A549 (cell line): Measurements from ENCODE around the gene RABL3. TPM values are rescaled to one million over a fixed set of nuclear protein-coding genes. Genes with fewer than 3 reads are reported as not detected.

Experiments used
- ATAC-seq, 2 experiments: fragments of 200-7000 bp in 1 of 2; fragments of >200 bp in 1 of 2; cut with Nextera tagmentation in 1 of 2; cut with Tn5 transposase in 1 of 2; 3 replicates each; pipeline versions ENCODE4 v1.8.0 to v1.9.1; 2018 to 2020; ENCODE audit warnings: mild to moderate bottlenecking in 1 of 2, moderate library complexity in 1 of 2
- CTCF ChIA-PET: fragments of 300-600 bp; sonication (Branson Sonifier 250); formaldehyde crosslinking; extraction: SDS; loops from one replicate; lab custom pipeline; 2021; ENCODE audit warnings: antibody characterized with exemption, inconsistent platforms; lab: Yijun Ruan, JAX
- POLR2A ChIA-PET: fragments of 350-600 bp; formaldehyde crosslinking; extraction: SDS; loops from one replicate; lab custom pipeline; 2021; ENCODE audit warnings: antibody characterized with exemption, inconsistent platforms; lab: Yijun Ruan, JAX
- DNase-seq, 2 experiments: peaks; one replicate each; pipeline versions ENCODE4 v3.0.0 to v3.0.0-alpha.2; 2011 to 2016; ENCODE audit warnings: low read depth in 1 of 2, low spot score in 1 of 2
- FAIRE-seq: peaks from 2 replicates; lab custom pipeline; 2011; peaks lifted over from hg19 to GRCh38; lab: Jason Lieb, UNC
- H3K27ac ChIP-seq, 2 experiments: fragments of >200 bp; sonication (Bioruptor Twin); formaldehyde crosslinking; 3 replicates each; pipeline ENCODE4 v1.5.1; 2016 to 2017
- H3K4me1 ChIP-seq: fragments of >200 bp; sonication (Bioruptor Twin); formaldehyde crosslinking; 3 replicates; pipeline ENCODE4 v1.6.1; 2016
- H3K4me2 ChIP-seq: fragments of >200 bp; sonication (Bioruptor Twin); formaldehyde crosslinking; 3 replicates; pipeline ENCODE4 v1.6.1; 2016
- H3K4me3 ChIP-seq: fragments of >200 bp; sonication (Bioruptor Twin); formaldehyde crosslinking; 3 replicates; pipeline ENCODE4 v1.5.1; 2016
- H3K9me3 ChIP-seq: fragments of >200 bp; sonication (Bioruptor Twin); formaldehyde crosslinking; 3 replicates; pipeline ENCODE4 v1.6.1; 2016
- CBX8 ChIP-seq: fragments of 200-600 bp; sonication (generic); IDR thresholded peaks from 2 replicates; pipeline ENCODE4 v1.6.1; 2016
- CHD2 ChIP-seq: fragments of 150-350 bp; IDR thresholded peaks from 2 replicates; pipeline ENCODE4 v1.6.1; 2014; ENCODE audit warnings: low read length; ENCODE audit not compliant: partially characterized antibody
- EHMT2 ChIP-seq: fragments of 200-600 bp; sonication (generic); IDR thresholded peaks from 2 replicates; pipeline ENCODE4 v1.6.1; 2016; ENCODE audit warnings: antibody characterized with exemption, low read depth, mild to moderate bottlenecking, moderate library complexity
- HEYL ChIP-seq: fragments of 250-450 bp; sonication (Bioruptor Pico); IDR thresholded peaks from 2 replicates; pipeline ENCODE4 v1.8.0; 2021; ENCODE audit warnings: mild to moderate bottlenecking, moderate library complexity
- HMGXB4 ChIP-seq: fragments of 250-450 bp; sonication (Bioruptor Pico); IDR thresholded peaks from 2 replicates; pipeline ENCODE4 v1.5.0; 2021; ENCODE audit warnings: mild to moderate bottlenecking, moderate library complexity, borderline replicate concordance
- KDM1A ChIP-seq: fragments of 200-600 bp; sonication (generic); IDR thresholded peaks from 2 replicates; pipeline ENCODE4 v1.6.1; 2016; ENCODE audit warnings: low read depth, mild to moderate bottlenecking
- MAX ChIP-seq: IDR thresholded peaks from 2 replicates; pipeline ENCODE4 v1.6.1; 2012
- MAZ ChIP-seq: fragments of 150-350 bp; IDR thresholded peaks from 2 replicates; pipeline ENCODE4 v1.6.1; 2014; ENCODE audit warnings: antibody characterized with exemption, low read depth, low read length, borderline replicate concordance
- MYC ChIP-seq: IDR thresholded peaks from 2 replicates; pipeline ENCODE4 v1.6.1; 2012; ENCODE audit warnings: mild to moderate bottlenecking, inconsistent platforms, low read length, improper control_type of control experiment, borderline replicate concordance
- RARB ChIP-seq: fragments of 250-450 bp; sonication (Bioruptor Pico); IDR thresholded peaks from 2 replicates; pipeline ENCODE4 v1.8.0; 2021; ENCODE audit warnings: mild to moderate bottlenecking, moderate library complexity
- RNF2 ChIP-seq: fragments of 200-600 bp; sonication (generic); IDR thresholded peaks from 2 replicates; pipeline ENCODE4 v1.6.1; 2016; ENCODE audit warnings: low read depth, mild to moderate bottlenecking, antibody characterized with exemption, moderate library complexity, borderline replicate concordance
- TFCP2L1 ChIP-seq: fragments of 250-450 bp; sonication (Bioruptor Pico); IDR thresholded peaks from 2 replicates; pipeline ENCODE4 v1.5.0; 2021; ENCODE audit warnings: mild to moderate bottlenecking
- TP53 ChIP-seq: fragments of 250-450 bp; sonication (Bioruptor Pico); IDR thresholded peaks from 2 replicates; pipeline ENCODE4 v1.5.0; 2021; ENCODE audit warnings: mild to moderate bottlenecking, moderate library complexity
- ZC3H11A ChIP-seq: fragments of 450-650 bp; IDR thresholded peaks from 2 replicates; pipeline ENCODE4 v1.6.1; 2014; ENCODE audit warnings: antibody characterized with exemption, mild to moderate bottlenecking
- ZNF302 ChIP-seq: fragments of 250-450 bp; sonication (Bioruptor Pico); IDR thresholded peaks from 2 replicates; pipeline ENCODE4 v1.9.0; 2021; ENCODE audit warnings: inconsistent platforms, mild to moderate bottlenecking, moderate library complexity
- WGBS: methylation state at CpG from one replicate; pipeline ENCODE4 v1.1.6; 2017; ENCODE audit errors: missing lambda C conversion rate; 5-methylcytosine and 5-hydroxymethylcytosine counted together
- polyA plus RNA-seq, 4 experiments: library from polyadenylated mRNA; depleted of rRNA in 3 of 4; stranded (reverse); fragments of >200 nt; fragmentation: RNase III in 1 of 4; extraction: RNeasy Plus Mini Kit Qiagen cat#74134 plus additional on column Dnase treatment in 1 of 4; gene quantifications; 2 replicates in 3 of 4; 3 replicates in 1 of 4; pipeline ENCODE4 v1.2.3, GENCODE V29; 2011 to 2017
- small RNA-seq, 6 experiments: library from RNA; depleted of rRNA; stranded (forward); fragments of <200 nt; gene quantifications; one replicate each; pipeline ENCODE3, GENCODE V24; 2012

The RABL3 gene
- polyA plus RNA-seq, 2 of the 4 experiments (the other 2 are of a cell fraction): 14.0 to 29.0 TPM

DNA sequence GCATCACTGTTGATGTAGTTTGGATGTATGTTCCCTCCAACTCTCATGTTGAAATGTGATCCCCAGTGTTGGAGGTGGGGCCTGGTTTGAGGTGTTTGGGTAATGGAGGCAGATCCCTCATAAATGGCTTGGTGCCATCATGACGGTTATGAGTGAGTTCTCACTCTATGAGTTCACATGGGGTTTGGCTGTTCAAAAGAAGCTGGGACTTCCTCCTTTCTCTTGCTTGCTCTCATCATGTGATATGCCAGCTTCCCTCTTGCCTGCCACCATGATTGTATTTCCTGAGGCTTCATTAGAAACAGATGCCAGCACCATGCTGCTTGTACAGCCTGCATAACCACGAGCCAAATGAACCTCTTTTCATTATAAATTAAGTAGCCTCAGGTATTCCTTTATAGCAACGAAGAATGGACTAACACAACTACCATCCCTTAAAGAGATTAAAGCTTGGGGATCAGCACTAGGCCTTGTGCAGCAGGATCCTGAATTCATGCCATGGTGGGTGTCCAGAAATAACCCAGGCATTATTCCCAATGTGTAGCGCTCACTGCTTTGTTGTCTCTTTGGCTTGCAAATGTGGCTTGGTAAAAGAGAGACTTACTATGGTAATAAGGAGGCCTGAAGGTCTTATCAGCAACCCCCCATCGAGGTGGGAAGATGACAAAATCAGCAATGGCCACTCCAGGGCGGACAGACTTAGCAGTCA lies 104.3 kb downstream of the RABL3 start:
- WGBS: 63% methylated on average over 6 of the region's 6 CpGs
- H3K9me3 ChIP-seq: no peaks in the 10 kb centered on the region
- H3K4me2 ChIP-seq: no peak overlapping the region
- ATAC-seq (no peak), DNase-seq (no peak)
- H3K4me3 ChIP-seq: no peak overlapping the region
- CTCF ChIA-PET: interaction anchor here (1.0 kb wide), 1 partner anchor 15 kb away, joined by 3 read pairs; no protein-coding TSS in a partner anchor
- H3K27ac ChIP-seq: no peak overlapping the region
- TF ChIP-seq MAX (no peak), TP53 (CRISPR knock-in tag) (no peak), HMGXB4 (CRISPR knock-in tag) (no peak), CHD2 (no peak), TFCP2L1 (CRISPR knock-in tag) (no peak), EHMT2 (no peak), KDM1A (no peak), MAZ (no peak), CBX8 (no peak), HEYL (no peak), ZNF302 (no peak)
- TF ChIP-seq, all 56 proteins: peak for 0
- peaks cover 10% of the 10 kb centered on the region for H3K4me1 ChIP-seq
- POLR2A ChIA-PET: no interaction called here
- FAIRE-seq: no peak

GRCh38 chr3:120636795-120637401 lies 105.4 kb downstream of the RABL3 start:
- POLR2A ChIA-PET: no interaction called here
- no peak overlapping the region for H3K27ac ChIP-seq
- no peak overlapping the region for H3K4me3 ChIP-seq
- no peak for TF ChIP-seq ZC3H11A
- TF ChIP-seq RARB (CRISPR knock-in tag): no peak
- TF ChIP-seq RNF2: no peak
- TF ChIP-seq CHD2: no peak
- no peak for TF ChIP-seq MYC
- no peak for DNase-seq
- H3K4me1 ChIP-seq: no peaks in the 10 kb centered on the region
- no peak for ATAC-seq
- no peaks in the 10 kb centered on the region for H3K9me3 ChIP-seq
- H3K4me2 ChIP-seq: no peak overlapping the region
- WGBS: 62% methylated on average over 2 of the region's 2 CpGs
- no peak for FAIRE-seq
- CTCF ChIA-PET: interaction anchor here (1.6 kb wide), 1 partner anchor 14 kb away, joined by 4 read pairs; no protein-coding TSS in a partner anchor

Small RNA genes within 50 kb of the gene (small RNA-seq; reads per million reads assigned to genes)
- 0 reads per million in 6 experiments for gene MTCO1P29
- 0 to 0.04 (median 0) reads per million in 6 experiments for gene MTCO2P29

Other genes starting within 250 kb of the RABL3 start
- 204 and 239 TPM in 2 replicates for gene NDUFB4, start 146.2 kb downstream of the RABL3 start, polyA plus RNA-seq (2011; rRNA removed)
- 686 to 747 TPM (median 709 TPM) in 3 replicates for gene NDUFB4, start 146.2 kb downstream of the RABL3 start, polyA plus RNA-seq (2017; fragmentation: RNase III; extraction: RNeasy Plus Mini Kit Qiagen cat#74134 plus additional on column Dnase treatment)
- gene HGD, start 60.3 kb downstream of the RABL3 start, polyA plus RNA-seq (2011; rRNA removed): 101 and 141 TPM in 2 replicates
- gene HGD, start 60.3 kb downstream of the RABL3 start, polyA plus RNA-seq (2017; fragmentation: RNase III; extraction: RNeasy Plus Mini Kit Qiagen cat#74134 plus additional on column Dnase treatment): 35.1 to 48.8 TPM (median 46.1 TPM) in 3 replicates
- 20.0 and 26.8 TPM in 2 replicates for gene GTF2E1, start 228 bp upstream of the RABL3 start, polyA plus RNA-seq (2011; rRNA removed)
- 16.4 to 19.7 TPM (median 18.6 TPM) in 3 replicates for gene GTF2E1, start 228 bp upstream of the RABL3 start, polyA plus RNA-seq (2017; fragmentation: RNase III; extraction: RNeasy Plus Mini Kit Qiagen cat#74134 plus additional on column Dnase treatment)
- 0.08 and 0.12 TPM in 2 replicates for gene STXBP5L, start 165.7 kb upstream of the RABL3 start, polyA plus RNA-seq (2011; rRNA removed)
- not detected in 3 replicates for gene STXBP5L, start 165.7 kb upstream of the RABL3 start, polyA plus RNA-seq (2017; fragmentation: RNase III; extraction: RNeasy Plus Mini Kit Qiagen cat#74134 plus additional on column Dnase treatment)